AML-193 (cell line): ENCODE measurements around the gene NUDT2.
"Not testable (repeated sequence)": the region's sequence is repeated elsewhere in the genome, so short reads cannot be mapped to it uniquely, and the experiment has no call there.

Source experiments
- DNase-seq, 2 experiments: peaks; one replicate each; lab custom pipeline; 2025; lab: John Stamatoyannopoulos, UW

Gene NUDT2

GRCh38 chr9:34335376-34335775 lies 6.0 kb downstream of the NUDT2 start:
- DNase-seq = no peak

- no peak for DNase-seq
These were observed 8.0 kb downstream of the NUDT2 start for GRCh38 chr9:34337403-34337802.

GRCh38 chr9:34338079-34338478 lies 8.7 kb downstream of the NUDT2 start:
- DNase-seq = not testable (repeated sequence)

GRCh38 chr9:34338665-34339385 lies 9.5 kb downstream of the NUDT2 start:
- DNase-seq = no peak

- no peak for DNase-seq
These were observed 12.4 kb downstream of the NUDT2 start for GRCh38 chr9:34341659-34342295.

GRCh38 chr9:34343090-34343489 lies 13.7 kb downstream of the NUDT2 start:
- DNase-seq = no peak

GRCh38 chr9:34343605-34344004 lies 14.2 kb downstream of the NUDT2 start:
- no peak for DNase-seq

GRCh38 chr9:34346873-34347799 lies 17.8 kb downstream of the NUDT2 start:
- DNase-seq = no peak

GRCh38 chr9:34347800-34348158 lies 18.4 kb downstream of the NUDT2 start:
- no peak for DNase-seq

GRCh38 chr9:34349324-34349723 lies 20.0 kb downstream of the NUDT2 start:
- DNase-seq = no peak

- not testable (repeated sequence) for DNase-seq
These were observed 22.8 kb downstream of the NUDT2 start for GRCh38 chr9:34352122-34352652.

GRCh38 chr9:34352957-34353356 lies 23.6 kb downstream of the NUDT2 start:
- DNase-seq = not testable (repeated sequence)

GRCh38 chr9:34362614-34363214 lies 33.3 kb downstream of the NUDT2 start:
- no peak for DNase-seq

- no peak for DNase-seq
These were observed 34.4 kb downstream of the NUDT2 start for GRCh38 chr9:34363619-34364351.

- DNase-seq = no peak
These were observed 35.9 kb downstream of the NUDT2 start for GRCh38 chr9:34365282-34365681.

GRCh38 chr9:34366365-34366764 lies 37.0 kb downstream of the NUDT2 start:
- DNase-seq = no peak

GRCh38 chr9:34367751-34368410 lies 38.5 kb downstream of the NUDT2 start:
- not testable (repeated sequence) for DNase-seq

- DNase-seq = not testable (repeated sequence)
These were observed 39.4 kb downstream of the NUDT2 start for GRCh38 chr9:34368796-34369195.

GRCh38 chr9:34369636-34370035 lies 40.3 kb downstream of the NUDT2 start:
- no peak for DNase-seq

GRCh38 chr9:34370335-34370969 lies 41.1 kb downstream of the NUDT2 start:
- no peak for DNase-seq
